DLD1 (cell line): ENCODE data around the gene SMARCB1.
"Not testable (repeated sequence)": the region's sequence is repeated elsewhere in the genome, so short reads cannot be mapped to it uniquely, and the experiment has no call there.

Experiments
- in situ Hi-C: cut with HindIII; loops from 2 replicates; pipeline ENCODE4 v1.10.0; 2017; ENCODE audit warnings: low sequenced_read_pairs

SMARCB1 gene

DNA sequence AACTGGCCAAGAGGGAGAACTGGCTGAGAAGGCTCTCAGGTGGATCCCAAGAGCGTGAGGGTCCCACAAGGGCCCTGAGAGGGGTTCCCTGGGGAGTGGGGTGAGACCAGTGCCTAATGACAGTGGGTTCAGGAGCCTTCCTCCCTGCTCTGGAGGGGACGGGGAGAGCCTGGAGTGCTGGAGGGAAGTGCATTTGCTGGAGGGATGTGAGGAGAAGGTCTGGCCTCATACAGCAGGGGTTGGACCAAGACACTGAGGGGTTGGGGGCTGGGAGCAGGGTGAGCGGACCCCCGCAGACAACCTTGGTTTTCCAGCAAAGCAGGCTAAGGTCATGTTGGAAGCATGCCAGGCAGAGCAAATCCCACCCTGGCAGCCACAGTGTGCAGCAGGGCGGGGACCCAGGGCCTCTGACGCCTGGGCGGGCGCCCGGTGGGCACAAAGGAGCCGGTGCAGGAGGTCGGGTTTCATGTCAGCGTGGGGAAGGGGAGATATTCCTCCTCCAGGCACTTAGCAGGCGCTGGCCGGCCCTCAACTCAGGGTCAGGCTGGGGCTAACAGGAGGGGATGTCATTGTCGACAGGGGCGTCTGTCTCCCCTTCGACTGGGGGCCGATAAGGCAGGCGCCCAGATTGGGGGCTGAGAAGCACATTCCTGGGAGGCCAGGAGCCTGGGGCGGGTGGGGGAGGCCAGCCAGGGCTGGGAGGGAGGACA, 55.1 kb downstream of the SMARCB1 start:
- in situ Hi-C loops = no loop called here

DNA sequence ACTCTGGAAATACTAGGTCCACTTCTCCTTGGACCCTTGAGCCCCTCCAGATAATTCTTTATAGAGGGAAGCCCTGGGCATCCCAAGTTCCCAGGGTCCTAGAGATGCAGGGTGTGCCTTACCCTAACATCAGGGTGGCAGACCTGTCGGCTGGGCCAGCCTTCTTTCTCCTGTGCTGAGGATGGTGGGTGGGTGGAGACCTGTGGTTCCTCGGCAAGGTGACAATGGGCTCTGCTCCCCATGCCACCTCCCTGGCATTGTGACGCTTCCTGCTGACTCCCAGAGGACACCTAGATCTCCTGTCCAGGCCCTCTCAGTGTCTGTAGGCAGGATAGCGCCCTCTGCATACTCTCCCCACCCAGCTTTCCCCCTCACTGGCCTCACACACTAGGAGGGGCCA, 55.8 kb downstream of the SMARCB1 start:
- in situ Hi-C loops = no loop called here

DNA sequence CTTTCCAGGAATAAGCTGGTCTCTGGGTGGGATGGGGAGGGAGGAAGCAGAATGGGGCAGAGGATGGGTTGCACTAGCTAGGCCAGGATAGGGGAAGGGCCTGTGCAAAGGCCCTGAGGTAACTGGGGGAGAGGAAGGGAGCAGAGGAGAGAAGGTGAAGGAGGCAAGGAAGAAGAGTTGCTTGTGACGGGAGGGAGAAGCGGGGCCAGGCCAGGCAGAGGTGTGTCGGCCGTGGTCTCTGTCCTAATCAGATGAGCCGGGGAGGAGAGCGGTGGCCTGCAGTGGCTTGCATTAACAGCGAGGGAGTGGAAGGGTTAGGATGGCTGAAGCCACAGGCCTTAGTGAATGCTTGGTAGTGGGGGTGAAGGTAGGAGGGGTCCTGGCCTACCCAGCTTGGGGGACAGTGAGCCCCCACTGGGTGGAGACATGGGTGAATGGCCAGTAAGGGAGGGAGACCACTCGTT, 58.0 kb downstream of the SMARCB1 start:
- in situ Hi-C loops = no loop called here

DNA sequence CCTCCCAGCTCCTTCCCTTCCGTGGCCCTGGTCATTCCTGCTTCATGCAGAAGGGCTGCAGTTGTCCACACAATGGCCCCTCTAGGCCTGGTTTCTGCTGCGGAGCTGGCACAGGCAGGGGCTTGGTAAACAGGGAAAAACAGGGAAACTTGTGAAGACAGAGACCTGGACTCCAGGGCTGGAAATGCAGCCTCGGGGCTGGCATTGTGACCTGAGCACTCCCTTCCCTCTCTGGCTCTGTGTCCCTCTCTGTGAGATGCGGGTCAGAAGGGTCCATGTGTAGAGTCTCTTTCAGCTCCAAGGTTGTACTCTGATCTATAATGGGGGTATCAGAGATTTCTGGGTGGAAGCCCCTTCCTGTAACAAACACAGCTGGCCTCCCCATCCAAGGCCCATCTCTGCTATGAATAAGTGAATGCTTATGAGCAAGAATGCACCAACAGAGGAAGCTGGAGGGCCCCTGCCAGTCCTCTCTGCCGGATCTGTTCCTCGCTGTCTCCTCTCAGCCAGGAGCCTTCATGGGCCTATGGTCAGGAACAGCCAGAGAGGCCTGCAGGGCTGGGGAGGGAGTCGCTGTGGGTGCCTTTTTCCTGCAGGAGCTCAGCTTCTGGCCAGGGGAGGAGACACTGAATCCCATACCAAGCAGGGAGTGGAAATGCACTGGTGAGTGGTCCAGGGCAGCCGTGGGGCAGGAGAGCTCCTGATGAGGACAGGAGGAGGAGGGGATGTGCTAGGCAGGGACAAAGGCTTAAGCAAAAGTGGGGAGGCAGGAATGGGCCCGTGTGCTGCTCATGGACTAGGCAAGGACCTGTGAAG, 58.7 kb downstream of the SMARCB1 start:
- in situ Hi-C loops = no loop called here

DNA sequence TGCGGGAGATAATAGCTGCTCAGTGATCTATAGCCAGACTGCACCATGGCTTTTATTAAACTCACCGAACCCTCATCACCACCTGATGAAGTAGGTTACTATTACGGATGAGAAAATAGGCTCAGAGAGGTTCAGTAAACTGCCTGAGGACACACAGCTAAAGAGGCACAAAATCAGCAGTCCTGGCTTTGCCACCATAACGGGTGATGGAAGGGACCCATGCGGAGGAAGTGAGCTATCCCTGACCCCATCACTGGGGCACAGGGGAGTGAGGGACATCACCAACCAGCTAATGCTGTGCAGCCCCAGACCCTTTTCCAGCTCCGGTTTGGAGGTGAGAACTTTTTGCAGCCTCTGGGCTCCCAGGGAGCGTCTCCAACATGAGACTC, 59.3 kb downstream of the SMARCB1 start:
- in situ Hi-C loops = no loop called here

DNA sequence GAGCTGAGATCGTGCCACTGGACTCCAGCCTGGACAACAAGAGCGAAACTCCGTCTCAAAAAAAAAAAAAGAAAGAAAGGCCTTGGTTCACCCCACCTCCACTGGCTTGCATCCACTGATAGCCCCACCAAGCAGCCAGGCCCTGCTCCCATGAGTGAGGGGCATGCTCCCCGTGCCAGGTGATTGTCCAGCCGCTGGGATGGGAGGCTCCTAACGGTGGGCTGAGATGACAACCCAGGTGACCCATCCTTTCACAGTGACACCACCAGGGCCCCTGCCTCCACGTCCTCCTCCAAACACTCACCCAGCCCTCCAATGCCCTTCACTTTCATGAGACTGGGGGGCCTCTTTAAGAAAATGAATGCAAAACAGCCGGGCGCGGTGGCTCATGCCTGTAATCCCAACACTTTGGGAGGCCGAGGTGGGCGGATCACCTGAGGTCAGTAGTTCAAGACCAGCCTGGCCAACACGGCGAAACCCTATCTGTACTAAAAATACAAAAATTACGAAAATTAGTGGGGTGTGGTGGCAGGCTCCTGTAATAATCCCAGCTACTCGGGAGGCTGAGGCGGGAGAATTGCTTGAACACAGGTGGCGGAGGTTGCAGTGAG, 60.6 kb downstream of the SMARCB1 start:
- in situ Hi-C loops = no loop called here

DNA sequence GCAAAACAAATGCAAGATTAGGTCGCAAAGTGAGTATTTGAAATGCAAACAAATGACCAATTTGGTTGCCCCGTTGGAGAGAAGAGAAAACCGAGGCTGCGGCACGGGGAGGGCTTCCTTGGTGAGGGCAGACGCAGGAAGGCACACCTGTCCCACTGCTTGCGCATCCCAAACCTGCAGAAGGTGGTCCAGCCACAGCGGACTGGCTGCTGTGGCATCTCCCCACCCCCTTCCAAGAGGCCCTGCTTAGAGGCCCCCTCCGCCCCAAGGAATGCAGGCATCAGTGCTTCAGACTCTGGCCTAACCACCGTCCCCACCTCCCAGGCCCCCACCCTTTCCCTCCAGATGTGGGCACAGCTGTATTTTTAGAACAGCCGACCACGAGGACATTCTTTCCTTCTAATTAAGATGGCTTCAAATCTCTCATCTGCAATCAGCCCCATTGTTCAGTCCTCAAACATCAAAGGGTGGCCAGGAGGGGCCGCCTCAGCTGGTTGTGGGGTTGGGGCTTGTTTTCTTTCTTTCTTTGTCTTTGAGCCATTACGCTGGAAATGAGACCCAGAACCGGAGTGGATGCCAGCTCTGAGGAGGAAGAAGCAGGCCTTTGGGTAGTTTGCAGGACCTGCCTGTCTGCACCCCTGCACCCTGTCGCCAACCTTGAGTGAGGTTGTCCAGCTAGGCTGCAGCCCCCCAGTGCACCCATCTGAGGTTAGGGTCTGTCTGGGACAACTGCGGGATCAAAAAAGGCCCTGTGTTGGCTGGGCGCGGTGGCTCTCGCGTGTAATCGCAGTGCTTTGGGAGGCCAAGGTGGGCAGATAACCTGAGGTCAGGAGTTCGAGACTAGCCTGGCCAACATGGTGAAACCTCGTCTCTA, 61.5 kb downstream of the SMARCB1 start:
- in situ Hi-C loops = no loop called here

DNA sequence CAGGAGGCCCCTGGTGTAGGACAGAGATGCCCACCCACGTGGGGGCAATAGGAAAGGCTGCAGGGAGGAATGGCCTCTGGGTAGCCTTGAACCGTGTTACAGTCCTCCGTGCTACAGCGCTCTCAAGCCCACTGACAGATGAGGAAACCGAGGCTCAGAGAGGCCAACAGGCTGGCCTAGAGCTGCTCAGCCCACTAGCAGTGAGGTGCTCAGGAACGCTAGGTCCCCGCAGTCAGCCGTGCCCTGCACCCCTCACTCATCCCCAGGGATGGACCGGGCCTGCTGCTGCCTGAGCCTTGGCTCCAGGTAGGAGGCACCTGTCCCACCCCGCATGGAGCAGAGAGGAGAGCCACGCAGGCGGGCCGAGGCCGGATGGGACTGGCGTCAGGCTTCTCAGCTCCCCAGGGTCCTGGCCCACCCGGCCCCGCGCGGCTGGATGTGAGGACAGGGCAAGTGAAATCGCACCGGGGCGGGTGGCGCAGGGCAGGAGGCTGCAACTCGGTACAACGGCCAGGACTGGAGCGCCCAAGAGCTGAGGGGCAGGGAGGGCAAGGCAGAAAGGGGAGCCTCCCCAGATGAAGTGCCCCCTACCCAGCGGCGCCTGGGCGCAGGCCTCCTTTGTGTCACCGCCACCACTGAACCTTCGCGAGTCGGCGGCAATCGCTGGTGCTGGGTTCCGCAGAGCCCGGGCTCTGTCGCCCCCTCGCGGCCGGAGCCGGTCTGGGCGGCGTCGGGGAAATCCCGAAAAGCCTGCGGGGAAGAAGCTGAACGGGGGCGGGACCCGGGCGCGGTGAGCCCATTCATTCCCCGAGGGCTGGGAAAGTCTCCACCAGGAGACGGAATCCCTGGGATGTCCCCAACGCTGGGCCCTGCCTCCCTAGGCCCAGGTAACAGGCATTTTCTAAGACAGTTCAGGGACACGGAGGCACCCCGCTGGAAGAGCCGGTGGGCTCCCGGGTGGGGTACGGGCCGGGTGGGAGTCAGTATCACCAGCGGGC, 62.5 kb downstream of the SMARCB1 start:
- in situ Hi-C loops = no loop called here

DNA sequence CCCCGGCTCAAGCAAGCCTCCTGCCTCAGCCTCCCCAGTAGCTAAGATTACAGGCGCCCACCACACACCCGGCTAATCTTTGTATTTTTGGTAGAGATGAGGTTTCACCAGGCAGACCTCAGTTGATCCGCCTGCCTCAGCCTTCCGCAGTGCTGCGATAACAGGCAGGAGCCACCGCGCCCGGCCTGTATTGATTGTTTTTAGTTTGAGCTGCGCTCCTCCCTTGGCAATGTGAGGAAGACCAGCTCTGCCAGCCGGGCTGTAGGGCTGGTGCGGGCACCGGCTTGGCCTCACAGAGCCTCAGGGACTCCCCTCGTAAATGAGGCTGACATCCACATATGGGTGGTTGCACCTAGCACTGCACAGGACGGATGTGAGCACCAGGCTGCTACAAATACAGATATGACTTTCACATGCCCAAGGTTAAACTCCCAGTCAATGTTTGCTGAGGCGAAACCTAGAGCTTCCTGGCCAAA, 63.4 kb downstream of the SMARCB1 start:
- in situ Hi-C loops = no loop called here

DNA sequence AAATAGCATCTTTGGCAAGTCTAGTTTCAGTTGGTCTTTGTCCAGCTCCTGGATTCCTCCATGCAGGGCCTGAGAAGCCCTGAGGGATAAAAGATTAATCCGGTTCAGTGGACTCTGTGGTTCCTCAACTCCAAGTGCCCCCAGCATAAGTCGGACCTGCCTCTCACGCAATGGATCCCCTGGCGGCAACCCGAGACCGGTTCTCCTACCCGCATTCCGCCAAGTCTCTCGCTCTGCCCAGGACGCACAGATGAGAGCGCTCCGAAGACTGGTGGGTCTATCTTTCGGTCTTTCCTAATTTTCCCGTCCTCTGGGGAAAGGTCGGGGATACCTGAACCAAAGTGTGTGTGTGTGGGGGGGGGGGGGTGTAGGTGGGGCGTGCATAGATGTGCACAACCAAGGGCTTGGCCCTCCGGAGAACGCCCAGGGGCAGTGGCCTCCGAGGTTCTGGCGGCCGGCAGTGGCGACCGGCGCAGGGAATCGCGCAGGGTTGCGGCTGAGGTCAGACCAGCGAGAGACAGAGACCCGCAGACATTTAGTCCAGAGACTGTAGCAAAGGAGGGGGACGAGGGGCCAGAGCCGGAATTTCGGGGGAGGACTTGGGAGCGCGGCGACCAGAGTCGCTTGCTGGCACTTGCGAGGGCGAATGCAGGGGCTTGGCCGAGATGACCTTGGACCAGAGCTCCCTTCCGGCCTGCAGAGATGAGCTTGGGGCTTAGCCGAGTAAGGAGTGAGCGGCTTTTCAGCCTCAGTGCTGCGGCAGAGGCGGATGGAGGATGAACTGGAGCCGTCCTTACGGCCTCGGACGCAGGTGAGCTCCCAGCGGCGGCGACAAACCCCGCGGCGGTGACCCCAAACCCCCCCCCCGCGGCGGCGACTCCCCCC, 70.2 kb downstream of the SMARCB1 start:
- in situ Hi-C loops = no loop called here

DNA sequence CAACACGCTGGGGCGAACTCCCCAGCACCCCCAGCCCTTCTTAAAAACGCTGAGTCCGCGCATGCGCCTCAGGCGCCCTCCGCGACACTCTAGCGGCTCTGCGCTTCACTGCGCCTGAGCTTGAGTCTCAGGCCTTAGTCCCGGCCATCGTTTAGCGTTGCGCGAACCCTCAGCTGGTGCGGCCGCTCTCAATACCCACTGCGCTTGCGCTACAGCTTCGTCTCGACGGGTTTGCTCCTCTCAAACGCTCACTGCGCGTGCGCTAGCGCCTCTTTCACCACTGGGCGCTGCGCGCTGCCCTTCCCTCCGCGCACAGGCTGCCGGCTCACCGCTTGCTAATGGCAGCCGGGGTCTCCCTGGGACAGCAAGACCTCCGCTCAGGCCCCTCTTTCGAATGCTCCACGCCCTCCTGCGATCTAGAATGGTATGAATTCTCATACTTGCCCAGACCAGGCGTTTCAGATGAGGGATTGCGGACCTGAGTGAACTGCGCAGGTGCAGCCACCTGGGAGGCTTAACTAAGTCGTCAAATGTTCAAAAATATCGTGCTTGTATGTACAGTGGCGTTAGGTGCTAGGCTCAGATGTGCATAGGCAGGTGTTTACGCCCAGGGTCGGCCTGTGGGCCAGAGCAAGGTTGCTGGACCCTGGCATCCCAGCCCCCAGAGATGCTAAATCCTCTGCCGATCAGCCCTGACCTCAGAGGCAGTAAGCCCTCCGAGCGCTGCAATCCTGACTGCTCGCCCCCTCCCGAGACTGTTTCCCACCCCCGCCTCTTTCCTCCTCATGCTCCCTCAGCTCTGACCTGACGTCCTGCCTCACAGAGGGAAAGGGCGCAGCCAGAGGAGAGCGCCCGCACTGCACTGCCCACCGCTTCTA, 71.1 kb downstream of the SMARCB1 start, which contains the start of gene SLC2A11:
TSS of gene SLC2A11 (plus strand) at position 270 of the 878 bp plus-strand sequence. CDS start at position 395, 125 bp downstream.
- in situ Hi-C loops = no loop called here

DNA sequence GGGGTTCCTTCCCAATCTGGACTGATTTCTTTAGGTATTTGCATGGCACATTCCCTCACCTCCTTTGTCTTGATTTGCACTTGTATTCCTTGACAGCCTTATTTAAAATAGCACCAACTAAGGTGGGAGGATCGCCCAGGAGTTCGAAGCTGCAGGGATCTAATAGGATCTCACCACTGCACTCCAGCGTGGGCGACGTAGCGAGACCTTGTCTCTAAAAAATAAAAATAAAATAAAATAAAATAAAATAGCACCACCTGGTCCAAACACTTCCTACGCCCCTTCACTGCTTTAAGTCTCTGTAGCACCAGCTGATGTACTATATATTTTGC, 71.7 kb downstream of the SMARCB1 start:
- in situ Hi-C loops = no loop called here

DNA sequence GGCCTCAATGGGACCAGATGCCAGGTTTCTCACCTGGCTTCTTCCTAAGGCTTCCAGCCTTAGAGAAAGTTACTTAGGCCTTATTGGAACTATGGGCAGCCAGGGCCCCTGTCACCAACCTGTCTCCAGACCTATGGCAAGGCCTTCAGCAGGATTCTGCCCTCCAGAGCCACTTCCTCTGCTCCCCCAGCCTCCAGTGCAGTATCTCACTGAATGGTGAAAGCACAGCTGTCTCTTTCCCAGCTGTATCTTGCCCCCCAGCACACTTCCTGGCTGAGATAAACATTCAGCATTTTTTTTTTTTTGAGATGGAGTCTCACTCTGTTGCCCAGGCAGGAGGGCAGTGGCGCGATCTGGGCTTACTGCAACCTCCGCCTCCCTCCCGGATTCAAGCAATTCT, 72.4 kb downstream of the SMARCB1 start:
- in situ Hi-C loops = no loop called here

DNA sequence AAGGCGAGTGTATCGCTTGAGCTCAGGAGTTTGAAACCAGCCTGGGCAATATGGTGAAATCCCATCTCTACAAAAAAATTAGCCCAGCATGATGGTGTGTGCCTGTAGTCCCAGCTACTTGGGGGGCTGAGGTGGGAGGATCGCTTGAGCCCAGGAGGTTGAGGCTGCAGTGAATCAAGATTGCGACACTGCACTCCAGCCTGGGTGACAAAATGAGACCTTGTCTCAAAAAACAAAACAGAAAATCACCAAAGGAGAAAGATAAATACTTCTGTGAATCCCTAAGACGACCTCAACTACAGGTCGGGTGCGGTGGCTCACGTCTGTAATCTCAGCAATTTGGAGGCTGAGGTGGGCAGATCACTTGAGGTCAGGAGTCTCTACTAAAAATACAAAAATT, 73.4 kb downstream of the SMARCB1 start:
- in situ Hi-C loops = not testable (repeated sequence)

DNA sequence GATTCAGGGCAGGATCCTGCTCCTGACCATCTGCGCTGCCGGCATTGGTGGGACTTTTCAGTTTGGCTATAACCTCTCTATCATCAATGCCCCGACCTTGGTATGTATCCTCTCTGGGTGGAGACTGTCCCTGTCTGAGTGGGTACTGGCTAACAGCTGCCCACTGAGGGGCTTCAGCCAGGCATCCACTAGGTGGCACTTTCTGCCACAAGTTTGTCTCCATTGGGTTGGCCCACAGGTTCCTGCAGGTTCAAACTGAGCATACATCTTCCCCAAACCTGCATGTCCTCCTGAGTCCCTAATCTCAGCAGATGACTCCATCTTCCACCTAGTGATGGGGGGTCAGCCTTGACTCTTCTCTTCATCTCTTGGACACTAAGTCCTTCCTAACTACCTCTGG, 75.3 kb downstream of the SMARCB1 start:
- in situ Hi-C loops = no loop called here

DNA sequence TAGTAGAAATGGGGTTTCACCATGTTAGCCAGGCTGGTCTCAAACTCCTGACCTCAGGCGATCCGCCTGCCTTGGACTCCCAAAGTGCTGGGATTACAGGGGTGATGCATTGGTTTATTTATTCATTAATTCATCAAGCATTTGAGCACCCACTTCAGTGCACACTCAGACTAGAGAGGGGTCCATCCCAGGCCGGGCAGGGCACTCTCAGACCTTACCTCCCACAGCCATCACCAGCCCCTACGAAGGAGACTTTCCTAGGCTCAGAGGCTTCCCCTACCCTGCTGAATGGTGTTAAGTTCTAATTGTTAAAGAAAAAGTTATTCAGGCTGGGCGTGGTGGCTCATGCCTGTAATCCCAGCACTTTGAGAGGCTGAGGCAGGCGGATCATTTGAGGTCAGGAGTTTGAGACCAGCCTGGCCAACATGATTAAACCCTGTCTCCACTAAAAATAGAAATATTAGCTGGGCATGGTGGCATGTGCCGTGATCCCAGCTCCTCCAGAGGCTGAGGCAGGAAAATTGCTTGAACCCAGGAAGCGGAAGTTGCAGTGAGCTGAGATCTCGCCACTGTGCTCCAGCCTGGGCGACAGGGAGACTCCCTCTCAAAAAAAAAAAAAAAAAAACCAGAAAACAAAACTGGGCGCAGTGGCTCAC, 77.9 kb downstream of the SMARCB1 start:
- in situ Hi-C loops = not testable (repeated sequence)

DNA sequence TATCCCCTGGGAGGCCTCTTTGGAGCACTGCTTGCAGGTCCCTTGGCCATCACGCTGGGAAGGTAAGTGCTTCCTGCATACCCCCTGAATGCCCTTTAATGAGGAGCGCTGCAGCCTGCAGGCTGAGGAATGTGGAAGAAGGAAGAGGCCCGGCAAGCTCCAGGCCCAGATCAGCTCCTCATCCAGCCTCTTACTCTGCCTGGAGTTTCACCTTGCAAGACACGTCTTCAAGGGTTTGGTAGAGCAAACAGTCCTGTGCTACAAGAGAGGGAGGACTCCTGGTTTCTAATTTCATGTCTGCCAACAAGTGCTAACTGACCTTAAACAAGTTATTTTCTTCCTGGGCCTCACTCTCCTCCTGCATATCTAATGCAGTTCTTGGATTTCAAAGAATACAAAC, 81.8 kb downstream of the SMARCB1 start:
- in situ Hi-C loops = no loop called here
